HS-5 (cell line): ENCODE measurements around the gene LENG9.

ENCODE experiments used
- DNase-seq: peaks from one replicate; pipeline ENCODE4 v3.0.0-alpha.2; 2012; ENCODE audit warnings: low read depth

LENG9 gene

GRCh38 chr19:54439174-54439851 lies 24.3 kb downstream of the LENG9 start:
- DNase-seq: no peak

GRCh38 chr19:54436628-54437252 lies 26.8 kb downstream of the LENG9 start:
- DNase-seq: no peak

- DNase-seq: no peak
These were observed 27.5 kb downstream of the LENG9 start for GRCh38 chr19:54436031-54436523.

- DNase-seq: no peak
These were observed 28.0 kb downstream of the LENG9 start for GRCh38 chr19:54435551-54436016.

GRCh38 chr19:54434873-54435214 lies 28.7 kb downstream of the LENG9 start:
- DNase-seq: no peak

GRCh38 chr19:54434112-54434872 lies 29.3 kb downstream of the LENG9 start:
- no peak for DNase-seq

GRCh38 chr19:54433697-54434096 lies 29.9 kb downstream of the LENG9 start:
- DNase-seq: no peak

- no peak for DNase-seq
These were observed 31.3 kb downstream of the LENG9 start for GRCh38 chr19:54432144-54432738.

- no peak for DNase-seq
These were observed 32.2 kb downstream of the LENG9 start for GRCh38 chr19:54431255-54431838.

GRCh38 chr19:54430306-54431254 lies 33.0 kb downstream of the LENG9 start:
- DNase-seq: no peak

GRCh38 chr19:54429545-54430227 lies 33.9 kb downstream of the LENG9 start:
- no peak for DNase-seq

GRCh38 chr19:54429176-54429495 lies 34.4 kb downstream of the LENG9 start:
- DNase-seq: no peak

- DNase-seq: no peak
These were observed 35.0 kb downstream of the LENG9 start for GRCh38 chr19:54428323-54429175.

GRCh38 chr19:54427586-54427985 lies 36.0 kb downstream of the LENG9 start:
- DNase-seq: no peak

GRCh38 chr19:54426291-54426931 lies 37.2 kb downstream of the LENG9 start:
- DNase-seq: no peak

- DNase-seq: no peak
These were observed 38.2 kb downstream of the LENG9 start for GRCh38 chr19:54425382-54425723.

GRCh38 chr19:54424660-54425381 lies 38.8 kb downstream of the LENG9 start:
- no peak for DNase-seq

- no peak for DNase-seq
These were observed 39.4 kb downstream of the LENG9 start for GRCh38 chr19:54424201-54424600.

GRCh38 chr19:54422136-54422535 lies 41.4 kb downstream of the LENG9 start:
- DNase-seq: no peak
